ENCODE data around the gene MCC.
A peak's percentile ranks its signal among the peaks of the same experiment; 100 is the strongest.
"Not testable (repeated sequence)": the region's sequence is repeated elsewhere in the genome, so short reads cannot be mapped to it uniquely, and the experiment has no call there.

Gene MCC

DNA sequence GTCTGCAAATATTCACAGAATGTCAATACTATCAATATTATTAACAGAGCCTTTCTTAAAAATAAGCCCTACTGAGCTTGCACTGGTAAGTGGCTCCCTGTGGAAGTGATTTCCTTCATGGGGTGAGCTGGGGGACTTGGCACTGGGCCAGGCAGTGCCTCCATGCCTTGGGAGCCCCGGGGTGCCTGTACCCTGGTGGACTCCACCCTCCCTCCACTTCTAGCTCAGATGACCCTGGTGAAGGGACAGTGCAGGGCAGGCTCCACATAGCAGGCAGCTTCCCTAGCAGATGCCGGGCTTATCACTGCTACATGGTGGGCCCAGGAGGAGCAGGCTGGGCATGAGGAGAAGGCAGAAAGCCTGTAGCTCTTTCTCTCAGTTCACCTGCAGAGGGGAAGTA lies 392.4 kb downstream of the MCC start:
- DNase-seq, result no peak

DNA sequence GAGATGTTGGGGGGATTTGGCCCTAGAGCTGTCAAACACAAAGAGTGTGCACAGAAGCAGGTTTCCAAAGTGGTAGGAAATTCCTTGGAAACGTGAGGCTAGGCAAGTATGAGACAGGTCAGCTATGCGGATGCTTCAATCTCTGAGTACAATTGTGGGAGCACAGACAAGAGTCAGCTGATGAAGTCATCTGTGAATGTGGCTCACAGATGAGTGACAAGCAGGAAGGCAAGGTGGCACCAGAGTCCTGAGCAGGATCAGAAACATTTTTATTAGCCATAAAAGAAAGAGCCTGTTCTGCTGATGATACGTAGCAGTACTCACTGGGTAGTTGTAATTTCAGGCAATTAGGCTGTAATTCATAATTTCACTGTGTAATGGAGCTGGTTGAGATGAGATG lies 394.7 kb downstream of the MCC start:
- DNase-seq, result no peak

DNA sequence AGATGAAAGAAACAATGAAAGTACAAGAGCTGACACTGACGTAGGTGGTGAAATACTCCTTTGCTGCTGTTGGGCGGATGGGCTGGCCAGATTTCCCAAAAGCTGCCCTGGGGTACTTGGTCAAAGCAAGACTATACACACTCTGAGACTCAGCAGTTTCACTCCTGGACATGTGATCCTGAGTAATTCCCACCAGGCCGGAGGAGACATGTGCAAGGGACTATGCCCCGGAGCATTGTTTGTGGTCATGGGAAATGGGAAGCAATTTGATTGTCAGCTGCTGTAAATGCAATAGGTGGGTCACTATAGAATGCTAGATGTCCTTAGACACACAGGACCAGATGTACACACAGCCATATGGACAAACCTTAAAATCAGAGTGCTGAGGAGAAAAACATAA lies 395.6 kb downstream of the MCC start:
- DNase-seq, result no peak

DNA sequence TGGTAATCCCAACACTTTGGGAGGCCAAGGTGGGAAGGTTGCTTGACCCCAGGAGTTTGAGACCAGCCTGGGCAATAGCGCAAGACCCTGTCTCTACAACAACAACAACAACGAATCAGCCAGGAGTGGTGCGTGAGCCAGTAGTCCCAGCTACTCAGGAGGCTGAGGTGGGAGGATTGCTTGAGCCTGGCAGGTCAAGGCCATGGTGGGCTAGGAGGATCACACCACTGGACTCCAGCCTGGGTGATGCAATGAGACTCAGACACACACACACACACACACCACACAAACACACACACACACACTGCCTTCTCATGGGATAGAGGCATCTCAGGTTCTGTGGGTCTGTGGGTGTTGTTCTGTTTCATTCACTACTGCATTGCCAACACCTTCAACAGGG lies 396.6 kb downstream of the MCC start:
- no peak for DNase-seq

DNA sequence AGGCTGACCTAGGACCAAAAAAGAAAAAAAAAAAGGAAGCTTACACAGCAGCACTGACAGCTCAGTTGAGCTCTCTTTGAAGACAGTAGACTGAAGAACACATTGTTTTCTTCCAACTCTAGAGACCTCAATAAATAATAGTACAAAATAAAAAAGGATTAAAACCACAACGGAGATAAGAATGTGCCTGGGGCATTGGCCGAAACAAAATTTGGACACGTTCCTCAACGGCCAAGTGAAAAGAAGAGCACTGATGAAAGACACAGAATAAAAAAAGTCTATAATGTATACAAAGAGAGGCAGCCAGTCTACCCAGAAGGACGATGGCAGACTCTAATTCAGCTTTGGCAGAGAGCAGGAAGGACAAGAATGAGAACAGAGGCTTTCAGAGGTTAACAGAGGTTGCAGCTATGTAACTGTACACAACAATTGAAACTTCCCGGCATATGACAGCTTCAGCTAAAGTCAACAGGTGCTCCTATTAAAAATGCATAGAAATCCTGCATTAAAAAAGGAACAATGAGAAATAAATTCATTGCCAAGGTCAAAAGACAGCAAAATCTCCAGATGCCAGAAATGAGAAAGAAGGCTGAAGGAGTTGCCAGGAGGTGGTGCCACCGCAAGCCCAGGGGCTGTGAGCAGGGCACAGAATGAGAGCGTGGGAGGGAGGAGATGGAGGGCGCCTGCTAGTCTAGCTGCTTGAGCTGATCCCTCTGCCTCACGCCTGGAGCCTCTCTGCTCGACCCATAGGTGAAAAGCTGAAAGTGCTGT lies 397.7 kb downstream of the MCC start:
- peak in 1 of 4 experiments; percentile 13 for DNase-seq

DNA sequence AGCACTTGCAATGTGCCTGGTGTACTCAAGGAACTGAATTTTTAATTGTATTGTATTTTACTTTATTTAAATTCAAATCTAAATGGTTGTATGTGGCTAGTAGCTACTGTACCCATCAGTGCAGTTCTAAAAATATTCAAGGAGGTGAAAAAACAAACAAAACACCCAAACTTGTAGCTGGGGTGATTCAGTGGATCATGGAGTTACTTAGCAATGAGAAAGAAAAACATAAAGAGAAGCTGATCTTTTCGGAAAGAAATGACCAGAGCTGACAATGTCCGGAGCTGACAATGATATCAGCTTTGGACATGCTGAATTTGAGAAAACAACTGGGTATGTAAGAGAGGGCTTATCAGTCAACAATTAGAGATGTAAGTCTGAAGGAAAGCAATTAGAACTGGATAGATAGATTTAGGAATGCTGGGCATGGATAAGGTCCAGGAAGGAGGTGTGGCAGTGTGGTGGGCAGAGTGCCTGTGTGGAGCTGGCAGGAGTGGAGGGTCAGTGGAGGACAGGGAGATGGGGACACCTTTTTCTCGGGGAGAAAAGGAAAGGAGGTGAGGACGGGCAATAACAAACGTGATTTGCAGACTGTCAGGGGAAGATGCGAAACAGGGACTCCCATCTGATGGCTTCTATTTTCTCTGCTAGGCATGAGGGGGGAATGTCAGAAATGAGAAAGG lies 398.5 kb downstream of the MCC start:
- no peak for DNase-seq

DNA sequence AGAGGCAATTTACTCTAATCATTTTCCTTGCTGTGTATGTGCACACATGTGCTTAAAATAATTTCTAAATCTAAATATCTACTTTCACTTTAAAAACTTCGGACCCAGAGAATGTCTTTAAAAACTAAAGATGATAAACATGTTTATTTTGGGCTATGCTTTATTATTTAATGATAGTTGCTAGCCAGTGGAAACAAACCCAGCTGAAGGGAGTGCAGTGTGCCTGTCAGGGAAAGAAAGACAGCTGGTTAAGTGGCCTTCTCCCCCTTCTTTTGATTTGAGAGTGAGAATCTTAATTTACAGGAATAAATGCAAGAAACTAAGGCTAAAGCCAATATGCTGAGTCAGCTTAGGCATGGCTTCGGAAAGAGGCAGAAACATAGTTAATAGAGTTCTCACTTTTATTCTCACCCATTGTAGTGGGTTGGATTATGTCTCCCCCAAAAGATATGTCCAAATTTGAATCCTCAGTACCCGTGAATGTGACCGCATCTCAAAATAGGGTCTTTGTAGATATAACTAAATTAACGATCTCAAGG lies 400.2 kb downstream of the MCC start:
- no peak for DNase-seq

DNA sequence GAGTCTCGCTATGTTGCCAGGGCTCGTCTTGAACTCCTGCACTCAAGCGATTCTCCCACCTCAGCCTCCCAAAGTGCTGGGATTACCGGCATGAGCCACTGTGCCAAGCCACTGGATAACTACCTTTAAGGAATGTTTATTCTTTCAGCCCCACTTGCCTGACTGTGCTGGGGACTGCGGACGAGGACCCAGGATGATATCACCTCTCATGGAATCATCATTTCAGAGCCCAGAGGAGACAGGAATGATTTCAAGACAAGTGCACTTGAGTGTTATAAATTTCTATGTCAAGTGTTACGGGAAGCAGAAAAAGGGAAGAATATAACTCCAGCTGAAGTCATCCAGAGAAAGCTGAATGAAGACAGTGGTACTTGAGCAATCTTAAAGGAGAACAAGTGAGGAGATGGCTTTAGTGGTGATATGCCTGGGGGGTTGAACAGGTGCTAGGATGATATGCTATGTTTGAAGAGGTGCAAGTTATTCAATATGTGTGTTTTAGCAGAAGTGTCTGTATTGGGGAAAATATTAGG lies 402.3 kb downstream of the MCC start:
- DNase-seq, result no peak

DNA sequence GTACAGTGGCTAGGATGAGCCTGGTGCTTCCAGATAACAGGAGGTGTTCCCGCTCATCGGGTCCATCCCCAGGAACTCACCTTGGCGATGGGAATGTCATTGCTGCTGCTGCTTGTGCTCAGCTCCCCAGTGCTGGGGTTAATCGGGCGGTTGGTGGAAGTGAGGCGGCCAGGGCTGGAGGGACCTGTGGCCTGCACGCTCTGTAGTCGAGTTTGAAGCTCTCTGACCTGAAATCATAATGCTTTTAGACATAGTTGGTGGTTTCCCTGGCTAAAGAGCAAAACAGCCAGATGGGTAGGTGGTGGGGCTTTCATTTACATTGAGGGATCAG lies 403.2 kb downstream of the MCC start:
- DNase-seq, result no peak

DNA sequence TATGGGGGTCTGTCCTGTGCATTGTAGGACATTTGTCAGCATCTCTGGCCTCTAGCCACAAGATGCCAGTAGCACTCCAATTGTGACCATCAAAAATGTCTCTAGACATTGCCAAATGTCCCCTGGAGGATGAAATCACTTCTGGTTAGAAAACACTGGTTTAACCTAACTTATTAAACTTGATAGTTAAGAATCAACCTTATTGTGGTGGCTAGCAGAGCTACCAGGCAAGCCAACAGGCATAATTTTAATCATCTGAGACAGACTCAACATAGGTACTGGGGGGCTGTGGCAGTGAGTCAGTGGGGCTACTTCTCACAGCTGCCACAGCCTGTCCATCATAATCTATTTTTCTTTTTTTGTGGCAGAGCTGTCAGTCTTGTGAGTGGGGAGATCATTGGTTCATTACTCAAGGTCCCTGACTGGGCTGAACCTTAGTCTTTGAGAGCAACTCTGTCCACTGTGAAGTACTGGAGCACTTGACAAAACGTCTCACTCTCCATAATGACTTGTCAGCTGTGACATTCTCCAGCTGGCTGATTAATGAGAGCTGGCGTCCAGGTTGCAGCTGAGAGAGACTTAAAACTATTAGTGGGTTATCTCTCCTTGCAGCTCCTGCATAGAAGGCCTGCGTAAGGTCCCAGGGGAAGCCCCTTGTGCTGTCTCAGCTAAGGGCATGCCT lies 403.7 kb downstream of the MCC start:
- DNase-seq, result no peak

DNA sequence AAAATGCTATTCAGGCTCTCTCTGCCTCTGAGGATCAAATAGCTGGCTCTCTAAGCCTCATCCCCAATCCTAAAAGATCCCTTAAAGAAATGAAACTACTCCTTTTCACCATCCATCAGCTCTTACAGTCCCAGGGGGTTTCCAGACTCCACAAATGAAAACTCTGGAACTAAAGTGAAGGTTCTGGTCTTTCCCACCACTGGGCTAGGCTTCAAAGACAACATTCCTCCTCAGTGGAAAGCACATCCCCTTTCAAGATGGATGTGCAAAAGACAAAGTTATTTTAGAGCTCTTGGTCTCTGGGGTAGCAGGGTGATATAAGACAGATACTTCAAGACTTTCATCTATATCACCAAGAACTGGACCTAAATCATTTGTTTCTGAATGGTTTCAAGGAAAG lies 404.8 kb downstream of the MCC start:
- DNase-seq, result no peak

DNA sequence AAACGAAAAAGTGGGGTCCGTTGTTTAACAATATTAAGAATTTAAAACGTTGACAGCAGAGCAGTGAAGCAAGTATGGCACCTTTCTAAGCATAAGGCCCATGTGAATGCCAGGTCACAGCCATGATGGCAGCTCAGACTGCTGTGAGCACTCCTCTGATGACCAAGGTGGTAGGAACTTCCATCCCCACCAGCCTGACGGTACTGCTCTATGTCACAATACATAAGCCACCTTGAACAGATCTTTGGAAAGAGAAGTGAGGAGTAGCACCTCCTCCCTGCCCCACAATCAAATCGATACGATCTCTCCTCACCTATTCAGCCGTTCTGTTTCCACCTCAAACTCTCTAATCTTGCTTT lies 405.7 kb downstream of the MCC start:
- DNase-seq, result no peak

DNA sequence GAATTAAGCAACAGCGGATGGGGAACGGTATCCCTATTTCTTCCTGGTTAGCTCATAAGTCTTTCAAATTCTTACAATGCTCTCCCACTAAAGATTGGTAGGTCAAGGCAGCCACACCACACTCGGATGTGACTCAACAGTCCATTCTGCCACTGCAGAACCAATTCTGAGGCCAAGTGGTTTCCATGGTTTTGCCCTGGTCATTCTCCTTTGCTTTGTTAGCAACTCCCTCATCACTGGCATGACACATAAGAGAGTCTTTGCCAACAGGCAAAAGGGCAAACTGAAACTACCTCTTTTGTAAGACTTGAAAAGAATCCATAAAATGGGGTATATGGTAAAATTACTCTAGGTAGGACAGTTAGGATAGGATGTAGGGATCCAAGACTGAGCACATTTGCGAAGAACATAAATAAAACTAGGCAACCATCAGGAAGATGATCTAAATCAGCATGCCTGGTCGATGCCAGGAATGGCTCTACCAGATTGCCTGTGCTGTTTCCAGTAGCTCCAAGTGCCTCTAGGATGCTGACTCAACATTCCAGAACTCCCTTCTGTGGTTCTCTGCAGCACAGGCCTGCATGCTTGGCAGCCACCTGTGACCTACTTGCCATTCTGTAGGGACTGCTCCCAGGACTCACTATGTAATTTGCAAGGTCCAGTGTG lies 406.2 kb downstream of the MCC start:
- no peak for DNase-seq

DNA sequence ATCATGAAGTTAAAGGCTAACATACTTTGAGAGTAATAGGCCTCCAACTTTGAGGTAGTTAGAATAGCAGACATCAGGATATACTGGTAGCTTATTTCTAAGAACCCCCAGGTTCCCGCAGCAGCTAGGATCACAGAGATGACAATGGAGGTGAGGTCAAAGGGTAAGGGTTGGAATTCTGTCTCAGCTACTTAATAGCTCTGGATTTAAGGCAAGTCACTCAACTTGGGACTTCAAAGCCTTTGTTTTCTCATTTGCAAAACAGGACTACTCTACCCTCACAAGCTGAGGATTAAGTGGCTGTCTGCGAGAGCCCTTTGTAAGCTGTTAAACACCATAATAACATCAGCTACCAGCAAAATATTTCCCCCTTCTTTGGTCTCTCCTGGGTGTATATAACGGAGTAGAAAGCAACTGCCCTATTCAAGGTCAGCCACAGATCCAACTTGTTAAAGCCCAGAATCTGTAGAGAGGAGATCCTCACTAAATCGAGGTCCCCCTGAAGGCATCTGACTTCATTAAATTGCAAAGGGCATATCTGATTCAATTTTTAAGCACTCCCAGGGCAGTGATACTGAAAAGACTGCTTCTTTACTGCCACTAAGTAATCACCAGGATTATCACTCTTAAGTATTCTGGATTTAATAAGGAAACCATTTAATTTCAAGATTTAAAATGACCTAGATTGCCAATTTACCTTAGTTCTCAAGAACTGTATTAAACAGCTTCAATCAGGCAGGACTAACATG lies 407.0 kb downstream of the MCC start:
- DNase-seq, result no peak

DNA sequence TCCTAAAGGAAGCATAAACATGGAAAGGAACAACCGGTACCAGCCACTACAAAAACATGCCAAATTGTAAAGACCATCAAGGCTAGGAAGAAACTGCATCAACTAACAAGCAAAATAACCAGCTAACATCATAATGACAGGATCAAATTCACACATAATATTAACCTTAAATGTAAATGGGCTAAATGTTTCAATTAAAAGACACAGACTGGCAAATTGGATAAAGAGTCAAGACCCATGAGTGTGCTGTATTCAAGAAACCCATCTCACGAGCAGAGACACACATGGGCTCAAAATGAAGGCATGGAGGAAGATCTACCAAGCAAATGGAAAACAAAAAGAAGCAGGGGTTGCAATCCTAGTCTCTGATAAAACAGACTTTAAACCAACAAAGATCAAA lies 411.6 kb downstream of the MCC start:
- not testable (repeated sequence) for DNase-seq

DNA sequence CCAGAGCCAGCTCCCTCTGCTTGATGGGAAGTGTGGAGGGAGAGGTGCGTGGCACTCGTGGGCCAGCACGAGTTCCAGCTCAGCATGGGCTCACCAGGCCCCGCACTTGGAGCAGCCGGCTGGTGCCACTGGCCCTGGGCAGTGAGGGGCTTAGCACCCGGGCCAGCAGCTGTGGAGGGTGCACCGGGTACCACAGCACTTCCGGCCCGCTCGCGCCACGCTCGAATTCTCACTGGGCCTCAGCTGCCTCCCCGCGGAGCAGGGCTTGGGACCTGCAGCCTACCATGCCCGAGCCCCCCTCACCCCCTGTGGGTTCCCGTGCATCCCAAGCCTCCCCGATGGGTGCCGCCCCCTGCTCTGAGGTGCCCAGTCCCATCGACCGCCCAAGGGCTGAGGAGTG lies 413.2 kb downstream of the MCC start:
- DNase-seq, result no peak

DNA sequence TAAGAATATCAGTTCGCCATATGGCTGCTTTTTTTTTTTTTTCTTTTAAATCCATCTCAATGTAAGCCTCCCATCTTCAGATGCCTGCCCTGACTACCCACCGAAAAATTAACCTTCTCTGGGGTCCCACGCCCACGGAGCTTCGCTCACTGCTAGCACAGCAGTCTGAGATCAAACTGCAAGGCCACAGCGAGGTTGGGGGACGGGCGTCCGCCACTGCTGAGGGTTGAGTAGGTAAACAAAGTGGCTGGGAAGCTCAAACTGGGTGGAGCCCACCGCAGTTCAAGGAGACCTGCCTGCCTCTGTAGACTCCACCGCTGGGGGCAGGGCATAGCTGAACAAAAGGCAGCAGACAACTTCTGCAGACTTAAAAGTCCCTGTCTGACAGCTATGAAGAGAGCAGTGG lies 414.6 kb downstream of the MCC start:
- peak in 2 of 4 experiments; percentile 12 to 54 for DNase-seq

DNA sequence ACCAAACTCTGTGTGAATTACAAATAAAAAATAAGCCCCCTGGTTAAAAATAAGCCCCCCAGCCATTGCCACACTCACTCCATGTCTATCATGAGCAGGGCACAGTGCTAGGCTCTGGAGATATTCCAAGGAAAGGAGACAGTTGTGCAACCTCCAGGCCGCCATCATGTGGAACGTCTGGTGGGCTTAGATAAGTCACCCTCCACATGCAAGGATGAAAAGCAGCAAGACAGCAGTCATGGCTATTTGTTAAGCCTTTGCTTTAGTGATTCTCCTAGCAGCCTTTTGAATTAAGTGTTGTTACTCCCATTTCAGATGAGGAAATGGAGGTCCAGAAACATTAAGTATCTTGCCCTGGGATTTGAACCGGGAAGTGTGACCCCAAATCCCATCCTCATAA lies 416.9 kb downstream of the MCC start:
- DNase-seq, result no peak

DNA sequence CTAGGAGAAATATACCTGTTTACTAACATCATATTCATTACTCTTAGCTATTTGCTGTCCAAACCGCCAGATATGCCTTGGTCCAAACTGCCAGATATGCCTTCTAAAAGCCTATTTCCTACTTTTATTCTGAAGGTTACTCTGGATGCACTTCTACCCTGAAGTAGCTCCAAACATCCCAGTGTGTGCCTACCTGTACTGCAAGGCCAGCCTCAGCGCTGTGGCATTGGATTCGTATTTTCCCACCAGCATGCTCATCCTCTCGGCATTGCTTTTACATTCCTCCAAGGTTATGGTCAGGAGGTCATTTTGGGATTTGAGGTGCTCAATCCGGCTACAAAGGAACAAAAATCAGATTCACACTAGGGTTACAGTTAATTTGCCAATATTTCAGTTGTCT lies 417.4 kb downstream of the MCC start:
- no peak for DNase-seq

DNA sequence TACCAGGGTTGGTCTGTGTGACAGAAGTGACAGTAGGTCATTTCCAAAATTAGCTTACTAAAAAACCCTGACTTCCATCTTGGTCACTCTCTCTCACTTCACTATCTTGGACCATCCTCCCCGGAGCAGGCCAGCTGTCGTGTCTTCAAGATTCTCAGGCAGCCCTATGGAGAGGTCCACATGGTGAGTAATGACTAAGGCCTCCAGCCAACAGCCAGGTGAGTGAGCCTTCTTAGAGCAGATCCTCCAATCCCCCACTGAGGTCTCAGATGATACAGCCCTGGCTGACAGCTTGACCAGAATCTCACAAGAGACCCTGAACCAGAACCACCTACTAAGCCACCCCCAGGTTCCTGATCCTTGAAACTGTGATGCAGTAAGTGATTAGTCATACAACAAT lies 419.7 kb downstream of the MCC start:
- DNase-seq, result no peak

DNA sequence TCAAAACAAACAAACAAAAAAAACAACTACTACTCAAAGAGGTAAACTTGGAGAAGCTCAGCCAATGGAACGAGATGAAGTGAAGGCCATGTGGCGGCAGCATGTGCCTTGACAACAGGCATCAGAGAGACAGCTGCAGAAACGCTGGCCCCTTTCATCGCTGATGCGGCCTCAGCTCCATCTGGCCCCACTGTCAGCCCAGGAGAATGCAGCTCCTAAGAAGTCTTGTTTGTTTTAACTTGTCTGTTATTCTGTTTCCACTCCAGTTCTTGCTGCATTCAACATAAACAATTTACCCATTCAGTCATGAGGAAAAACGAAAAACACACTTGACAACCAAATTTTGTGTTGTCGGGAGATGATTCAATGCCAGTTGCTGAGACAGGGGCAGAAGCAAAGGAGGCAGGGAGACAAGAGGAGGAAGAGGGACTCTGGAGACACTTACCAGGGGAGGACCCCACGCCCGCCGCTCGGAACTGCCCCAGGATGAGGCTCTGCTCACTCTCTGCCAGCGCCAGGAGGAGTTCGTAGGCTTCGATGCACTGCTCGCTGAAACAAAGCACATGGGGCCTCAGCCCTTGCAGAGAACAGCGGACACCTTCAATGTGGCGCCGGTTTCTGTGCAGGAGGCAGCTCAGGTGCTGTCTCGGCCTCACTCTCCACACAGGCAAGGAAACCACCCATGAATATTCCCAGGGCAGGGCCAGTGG lies 420.5 kb downstream of the MCC start:
- no peak for DNase-seq

DNA sequence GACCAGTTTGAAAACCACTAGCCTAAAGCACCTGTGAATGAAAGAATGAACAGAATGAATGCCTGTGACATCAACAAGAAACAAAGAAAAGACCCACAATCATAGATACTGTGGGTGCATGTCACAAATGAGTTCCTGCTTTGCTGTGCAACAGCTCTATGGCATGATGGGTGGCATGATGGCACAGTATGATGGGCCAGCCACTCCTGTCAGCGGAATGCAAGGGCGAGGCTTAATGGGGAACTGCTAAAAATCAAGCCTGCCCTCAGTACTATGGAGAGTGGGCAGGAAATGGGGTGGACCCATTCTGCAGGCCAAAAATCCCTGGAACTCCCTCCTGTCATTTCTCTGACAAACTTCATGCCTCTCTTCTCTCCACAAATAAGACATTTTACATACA lies 422.6 kb downstream of the MCC start:
- DNase-seq, result no peak

Measured in activated naive CD4-positive, alpha-beta T cell (primary cell).